GM06990 (cell line): Measurements from ENCODE around the gene RBL2.

ENCODE experiments used
- DNase-seq: peaks from one replicate; pipeline ENCODE4 v3.0.0-alpha.2; 2011; ENCODE audit not compliant: insufficient read length; ENCODE audit errors: extremely low read depth
- H3K27me3 ChIP-seq: replicated peaks from 2 replicates; pipeline ENCODE4 v1.6.0; 2011; ENCODE audit warnings: low read length; ENCODE audit not compliant: control insufficient read depth, insufficient read depth
- H3K36me3 ChIP-seq: 2 replicates; pipeline ENCODE4 v1.5.1; 2011; ENCODE audit warnings: low read length; ENCODE audit not compliant: control insufficient read depth, insufficient read depth
- H3K4me3 ChIP-seq: replicated peaks from 2 replicates; pipeline ENCODE4 v1.5.1; 2011; ENCODE audit warnings: low read depth, mild to moderate bottlenecking, control low read depth, low read length
- TF ChIP-seq, protein P1 (sequence below): IDR thresholded peaks from 2 replicates; pipeline ENCODE4 v1.5.1; 2011; ENCODE audit warnings: low read length, control low read depth, mild to moderate bottlenecking, inconsistent platforms; ENCODE audit not compliant: insufficient read depth, poor library complexity, severe bottlenecking

RBL2 gene

DNA sequence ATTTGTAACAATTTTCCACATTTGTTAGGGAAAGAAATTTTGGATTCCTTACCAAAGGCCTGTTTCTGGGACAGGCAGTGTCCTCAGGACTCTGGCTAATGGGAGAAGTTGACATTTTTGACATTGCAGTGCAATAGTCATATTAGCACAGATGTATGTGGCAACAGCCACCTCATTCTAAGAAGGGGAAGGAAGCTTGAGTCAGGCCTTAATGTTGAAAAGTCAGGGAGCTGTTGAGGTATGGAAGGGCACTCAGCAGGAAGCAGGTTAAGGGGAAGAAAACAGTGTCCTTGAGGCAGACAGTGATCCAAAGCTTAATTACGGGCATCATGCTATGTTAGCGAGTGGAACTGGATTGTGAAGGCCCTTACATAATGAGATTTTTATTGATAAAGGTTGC lies 47.9 kb downstream of the RBL2 start:
- Histone ChIP-seq H3K4me3 (no peak overlapping the region), H3K27me3 (no peaks in the 10 kb centered on the region), H3K36me3 (peaks cover 16% of the 10 kb centered on the region)
- no peak for DNase-seq
- TF ChIP-seq, protein P1, sequence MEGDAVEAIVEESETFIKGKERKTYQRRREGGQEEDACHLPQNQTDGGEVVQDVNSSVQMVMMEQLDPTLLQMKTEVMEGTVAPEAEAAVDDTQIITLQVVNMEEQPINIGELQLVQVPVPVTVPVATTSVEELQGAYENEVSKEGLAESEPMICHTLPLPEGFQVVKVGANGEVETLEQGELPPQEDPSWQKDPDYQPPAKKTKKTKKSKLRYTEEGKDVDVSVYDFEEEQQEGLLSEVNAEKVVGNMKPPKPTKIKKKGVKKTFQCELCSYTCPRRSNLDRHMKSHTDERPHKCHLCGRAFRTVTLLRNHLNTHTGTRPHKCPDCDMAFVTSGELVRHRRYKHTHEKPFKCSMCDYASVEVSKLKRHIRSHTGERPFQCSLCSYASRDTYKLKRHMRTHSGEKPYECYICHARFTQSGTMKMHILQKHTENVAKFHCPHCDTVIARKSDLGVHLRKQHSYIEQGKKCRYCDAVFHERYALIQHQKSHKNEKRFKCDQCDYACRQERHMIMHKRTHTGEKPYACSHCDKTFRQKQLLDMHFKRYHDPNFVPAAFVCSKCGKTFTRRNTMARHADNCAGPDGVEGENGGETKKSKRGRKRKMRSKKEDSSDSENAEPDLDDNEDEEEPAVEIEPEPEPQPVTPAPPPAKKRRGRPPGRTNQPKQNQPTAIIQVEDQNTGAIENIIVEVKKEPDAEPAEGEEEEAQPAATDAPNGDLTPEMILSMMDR: no peak

DNA sequence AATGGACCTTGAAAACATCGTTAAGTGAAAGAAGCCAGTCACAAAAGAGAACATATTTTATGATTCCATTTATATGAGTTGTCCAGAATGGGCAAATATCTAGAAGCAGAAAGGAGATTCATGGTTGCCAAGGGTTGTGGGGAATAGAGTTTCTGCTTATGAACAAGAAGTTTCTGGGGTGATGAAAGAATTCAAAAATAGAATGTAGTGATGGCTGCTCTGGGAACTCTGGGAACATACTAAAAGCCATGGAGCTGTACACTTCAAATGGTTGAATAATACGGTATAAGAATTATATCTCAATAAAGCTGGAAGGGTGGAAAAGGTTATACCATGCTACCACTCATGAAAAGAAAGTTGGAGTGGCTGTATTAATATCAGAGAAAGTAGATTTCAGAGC lies 50.3 kb downstream of the RBL2 start:
- peaks cover 13% of the 10 kb centered on the region for H3K36me3 ChIP-seq
- H3K27me3 ChIP-seq: no peaks in the 10 kb centered on the region
- TF ChIP-seq, protein P1: no peak
- no peak overlapping the region for H3K4me3 ChIP-seq
- DNase-seq: no peak

DNA sequence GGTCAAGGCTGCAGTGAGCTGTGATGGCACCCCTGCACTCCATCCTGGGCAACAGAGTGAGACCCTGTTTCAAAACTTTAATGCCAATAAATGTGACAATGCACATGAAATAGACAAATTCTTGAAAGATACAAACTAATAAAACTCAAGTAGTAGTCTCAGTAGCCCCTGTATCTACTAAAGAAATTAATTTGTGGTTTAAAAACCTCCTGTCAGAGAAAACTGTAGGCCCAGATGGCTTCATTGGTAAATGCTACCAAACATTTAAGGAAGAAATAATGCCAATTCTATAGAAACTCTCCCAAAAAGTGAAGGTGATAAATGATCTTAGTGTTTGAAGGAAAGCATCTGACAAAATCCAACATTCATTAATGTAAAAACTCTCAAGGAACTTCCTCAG lies 52.0 kb downstream of the RBL2 start:
- no peak overlapping the region for H3K4me3 ChIP-seq
- H3K36me3 ChIP-seq: peaks cover 10% of the 10 kb centered on the region
- H3K27me3 ChIP-seq: no peaks in the 10 kb centered on the region
- no peak for DNase-seq
- TF ChIP-seq, protein P1: no peak

DNA sequence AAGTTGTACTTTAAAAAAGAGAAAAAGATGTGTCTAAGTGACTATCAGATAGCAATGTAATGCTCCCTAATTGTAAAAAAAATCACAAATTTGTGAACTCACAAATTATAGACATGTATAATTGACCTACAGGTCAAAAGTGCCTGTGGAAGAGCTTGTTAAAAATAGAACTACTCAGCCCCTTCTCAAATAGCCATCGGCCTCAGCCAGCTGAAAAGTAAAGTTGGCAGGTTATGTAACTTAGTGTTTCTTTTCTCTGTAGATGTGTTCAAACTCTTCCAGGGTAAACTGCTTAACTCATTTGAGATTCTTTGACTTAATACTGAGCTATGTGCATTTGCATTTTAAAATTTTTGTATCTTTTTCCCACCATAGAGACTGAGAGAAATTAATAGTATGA lies 55.5 kb downstream of the RBL2 start:
- Histone ChIP-seq H3K36me3 (peaks cover 7% of the 10 kb centered on the region), H3K27me3 (no peaks in the 10 kb centered on the region), H3K4me3 (no peak overlapping the region)
- TF ChIP-seq, protein P1: no peak
- no peak for DNase-seq

DNA sequence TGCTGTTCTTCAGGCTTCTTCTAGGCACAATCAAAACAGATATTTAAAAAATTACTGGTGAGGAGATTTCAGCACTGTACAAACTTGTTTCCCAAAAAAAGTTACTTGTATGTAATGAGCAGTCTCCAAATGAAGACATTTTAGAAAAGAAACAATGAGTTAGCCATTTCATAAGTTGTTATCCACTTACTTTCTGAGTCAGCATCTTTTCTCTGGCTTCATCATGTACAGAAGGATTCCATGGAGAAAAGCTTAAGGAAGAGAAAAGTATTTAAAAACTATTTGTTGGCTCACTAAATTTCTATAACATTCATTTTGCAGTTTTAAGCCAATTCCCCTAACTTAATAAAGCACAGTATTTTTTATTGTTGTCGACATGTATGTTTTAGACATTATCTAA lies 58.2 kb downstream of the RBL2 start:
- Histone ChIP-seq H3K4me3 (no peak overlapping the region), H3K27me3 (no peaks in the 10 kb centered on the region), H3K36me3 (peaks cover 20% of the 10 kb centered on the region)
- DNase-seq: no peak
- TF ChIP-seq, protein P1: no peak

DNA sequence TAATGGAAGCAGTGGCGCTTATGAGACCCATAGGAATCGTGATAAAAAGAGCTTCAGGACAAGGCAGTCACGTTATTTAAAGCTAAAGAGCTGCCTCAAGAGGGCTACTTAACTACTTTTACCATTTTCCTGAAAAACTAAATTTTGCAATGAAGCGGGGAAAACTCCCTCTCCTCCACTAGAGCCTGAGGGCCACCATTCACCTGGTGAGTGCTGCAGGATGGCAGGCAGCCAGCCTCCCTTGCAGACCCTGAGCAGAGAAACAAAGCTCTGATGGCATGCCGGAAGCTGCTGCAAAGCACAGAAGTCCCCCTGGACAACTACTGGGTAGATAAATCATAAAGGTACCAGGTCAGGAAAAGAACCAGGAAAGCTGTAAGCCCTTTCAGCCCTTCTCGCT lies 60.4 kb downstream of the RBL2 start:
- TF ChIP-seq, protein P1: no peak
- Histone ChIP-seq H3K27me3 (no peaks in the 10 kb centered on the region), H3K36me3 (peaks cover 20% of the 10 kb centered on the region), H3K4me3 (no peak overlapping the region)
- no peak for DNase-seq
